DMS79 (cell line): ENCODE measurements around the gene JMJD8.
A peak's percentile ranks its signal among the peaks of the same experiment; 100 is the strongest.

ENCODE experiments used
- DNase-seq: peaks from one replicate; lab custom pipeline; 2025; lab: John Stamatoyannopoulos, UW

Gene JMJD8

DNA sequence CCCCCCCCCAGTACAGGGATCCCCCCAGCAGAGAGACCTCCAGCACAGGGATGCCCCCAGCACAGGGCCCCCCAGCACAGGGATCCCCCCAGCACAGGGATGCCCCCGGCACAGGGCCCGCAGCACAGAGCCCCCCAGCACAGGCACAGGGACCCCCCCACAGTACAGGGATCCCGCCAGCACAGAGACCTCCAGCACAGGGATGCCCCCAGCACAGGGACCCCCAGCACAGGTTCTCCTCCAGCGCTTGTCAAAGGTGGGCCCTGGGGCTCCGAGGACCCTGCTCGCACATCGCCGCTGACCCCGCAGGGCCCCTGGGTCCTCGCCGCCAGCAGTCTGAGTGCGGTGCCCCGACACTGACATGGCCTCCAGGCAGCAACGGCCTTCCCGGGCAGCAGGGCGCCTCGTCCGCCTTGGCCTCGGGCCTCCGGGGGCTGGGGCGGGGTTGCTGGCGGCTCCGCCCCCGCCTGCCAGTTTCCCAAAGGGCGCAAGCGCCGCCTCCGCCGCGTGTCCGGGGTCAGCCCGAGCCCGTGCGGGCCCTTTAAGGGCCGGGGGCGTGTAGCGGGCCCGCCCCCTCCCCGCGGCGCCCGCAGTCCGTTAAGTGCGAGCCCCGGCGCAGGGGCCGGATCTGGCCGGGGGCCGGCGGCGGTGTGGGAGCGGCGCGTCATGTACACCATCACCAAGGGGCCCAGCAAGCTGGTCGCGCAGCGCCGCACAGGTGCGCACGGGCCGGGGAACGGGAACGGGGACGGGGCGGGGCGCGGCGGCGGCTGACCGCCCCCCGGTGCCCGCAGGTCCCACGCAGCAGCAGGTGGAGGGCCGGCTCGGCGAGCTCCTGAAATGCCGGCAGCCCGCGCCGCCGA, 42.6 kb downstream of the JMJD8 start, which contains the start of gene MCRIP2:
Gene MCRIP2 (plus strand): TSS at position 503 of the 863 bp plus-strand sequence. CDS start 164 bp downstream, at position 667.
- peak; percentile 42 for DNase-seq

DNA sequence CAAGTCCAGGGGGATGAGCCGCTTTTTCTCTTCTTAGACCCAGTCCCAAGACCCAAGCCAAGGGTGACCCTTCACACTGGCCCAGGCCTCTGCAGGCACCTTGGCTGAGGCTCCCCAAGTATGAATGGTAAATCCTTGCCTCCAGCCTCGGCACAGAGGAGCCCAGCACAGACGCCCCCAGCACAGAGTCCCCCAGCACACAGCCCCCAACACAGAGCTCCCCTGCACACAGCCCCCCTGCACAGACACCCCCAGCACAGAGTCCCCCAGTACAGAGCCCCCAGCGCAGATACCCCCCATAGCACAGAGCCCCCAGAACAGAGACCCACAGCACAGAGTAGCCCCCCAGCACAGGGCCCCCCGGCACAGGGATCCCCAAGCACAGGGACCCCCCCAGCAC, 43.5 kb downstream of the JMJD8 start:
- no peak for DNase-seq

DNA sequence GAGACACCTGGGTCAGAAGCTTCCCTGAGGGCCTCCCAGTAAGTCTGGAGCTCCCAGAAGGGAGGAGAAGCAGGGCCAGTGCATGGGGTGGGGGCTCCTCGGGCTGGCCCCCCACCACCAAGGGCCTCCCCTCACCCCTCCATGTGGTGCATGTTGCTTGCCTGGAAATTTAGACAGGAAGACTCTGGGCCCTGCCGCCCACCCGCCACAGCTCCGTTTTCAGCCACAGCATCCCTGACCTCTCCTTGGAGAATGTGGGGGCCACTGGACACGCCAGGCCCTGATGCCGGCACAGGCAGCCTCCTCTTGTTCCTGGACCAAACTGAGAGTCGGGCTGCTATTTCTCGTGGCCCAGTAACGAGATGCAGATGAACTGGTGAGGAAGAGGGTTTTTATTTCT, 45.3 kb downstream of the JMJD8 start:
- DNase-seq = no peak

DNA sequence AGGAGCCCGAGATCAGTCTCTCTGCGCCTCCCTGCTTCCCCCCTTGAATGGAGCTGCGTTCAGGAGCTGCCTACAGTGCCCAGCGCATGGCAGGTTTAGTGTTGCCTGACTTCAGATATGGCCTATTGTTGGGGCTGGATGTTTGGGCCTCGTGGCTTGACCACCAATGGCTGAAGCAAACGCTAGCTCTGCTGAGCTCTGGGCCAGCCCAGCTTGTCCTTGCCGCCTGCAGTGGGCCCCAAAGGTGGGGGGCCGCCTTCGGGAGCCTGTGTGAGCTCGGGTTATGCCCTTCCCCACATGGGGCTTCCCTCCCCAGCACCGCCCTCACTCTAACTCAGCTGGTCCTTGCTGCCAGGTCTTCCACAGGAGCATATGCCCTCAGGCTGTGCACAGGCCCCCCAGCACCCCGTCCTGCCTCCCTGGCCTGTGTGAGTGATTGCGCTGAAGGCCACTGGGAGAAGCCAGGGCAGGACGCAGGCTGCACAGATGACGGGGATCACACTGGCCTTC, 46.0 kb downstream of the JMJD8 start:
- DNase-seq = no peak

DNA sequence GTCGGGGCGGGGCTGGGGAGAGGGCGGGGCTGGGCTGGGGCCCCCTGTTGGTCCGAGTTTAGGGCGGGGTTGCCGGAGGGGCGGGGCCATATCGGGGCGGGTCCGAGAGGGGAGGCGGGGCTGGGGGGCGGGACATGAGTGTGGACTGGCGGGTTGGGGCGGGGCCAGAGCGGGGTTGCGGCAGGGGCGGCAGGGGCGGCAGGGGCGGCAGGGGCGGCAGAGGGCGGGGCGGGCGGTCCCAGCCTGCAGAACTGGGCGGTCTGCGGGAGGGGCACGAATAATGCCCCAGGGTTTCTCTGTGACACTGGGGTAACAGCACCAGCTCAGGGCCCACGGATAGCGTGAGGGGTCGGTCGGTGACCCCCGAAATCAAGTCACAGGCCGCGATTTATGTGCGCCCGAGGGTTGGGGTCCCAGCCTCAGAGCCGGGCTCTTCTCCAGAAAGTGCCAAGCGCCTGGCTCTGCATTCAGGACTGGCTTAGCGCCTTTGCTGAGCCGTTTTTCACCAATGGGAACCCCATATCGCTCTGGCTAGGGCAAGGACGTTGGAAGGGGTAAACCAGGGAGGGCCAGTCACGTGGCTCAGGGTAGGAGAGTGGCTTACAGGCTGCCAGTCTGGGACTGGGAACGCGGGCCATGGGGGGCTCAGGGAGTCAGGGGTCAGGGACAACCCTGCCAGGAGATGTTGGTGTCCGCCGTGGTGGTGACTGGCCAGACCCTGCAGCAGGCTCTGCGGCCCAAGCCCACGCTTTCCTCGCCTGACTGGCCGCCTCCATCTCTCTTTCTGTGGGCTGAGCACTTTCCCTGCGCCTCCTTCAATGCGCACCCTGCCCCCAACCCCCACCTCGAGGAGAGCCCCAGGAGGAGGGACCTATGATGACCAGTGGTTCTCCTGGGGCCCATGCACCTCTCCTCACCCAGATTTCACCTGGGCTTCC, 46.8 kb downstream of the JMJD8 start:
- DNase-seq = no peak

DNA sequence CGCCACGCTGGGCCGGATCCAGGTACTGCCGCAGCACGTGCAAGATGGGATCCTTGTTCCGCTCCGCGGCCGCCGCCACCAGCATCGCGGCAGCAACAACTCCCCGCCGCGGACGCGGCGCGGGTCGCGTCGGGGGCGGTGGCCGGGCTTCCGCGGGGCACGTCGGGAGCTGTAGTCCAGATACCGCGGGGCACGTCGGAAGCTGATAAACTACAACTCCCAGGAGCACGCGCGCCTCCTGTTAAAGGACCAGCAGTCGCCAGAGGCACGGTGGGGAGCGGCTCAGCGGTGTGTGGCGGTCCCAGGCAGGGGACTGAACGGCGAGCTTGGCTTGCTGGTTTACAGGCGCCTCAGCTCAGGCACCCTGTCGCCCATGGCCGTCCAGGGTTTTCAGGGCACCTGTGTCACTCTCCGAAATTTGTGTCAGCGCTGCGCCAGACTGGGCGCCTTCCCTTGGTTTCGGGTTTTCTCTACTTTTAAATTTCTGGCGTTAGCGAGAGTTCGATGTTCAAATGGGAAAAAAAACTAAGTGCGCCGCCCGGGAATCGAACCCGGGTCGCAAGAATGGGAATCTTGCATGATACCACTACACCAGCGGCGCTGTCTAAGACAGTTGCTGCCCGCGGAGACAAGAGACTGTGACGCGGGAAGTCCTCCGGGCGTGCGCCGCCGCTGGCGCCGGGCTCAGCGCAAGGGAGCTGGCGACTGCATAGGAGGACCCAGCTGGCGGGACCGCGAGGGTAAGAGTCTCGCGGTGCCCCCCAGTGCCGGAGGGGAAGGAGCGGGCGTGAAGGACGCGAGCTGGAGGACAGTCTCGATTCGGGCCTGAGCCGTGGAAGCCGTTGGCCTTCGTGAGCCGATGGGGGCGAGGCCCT, 47.7 kb downstream of the JMJD8 start, which contains the start of gene METTL26:
Gene METTL26 (minus strand): TSS at position 100 of the 875 bp plus-strand sequence. CDS start 15 bp downstream, at position 85.
- DNase-seq = peak; percentile 84

DNA sequence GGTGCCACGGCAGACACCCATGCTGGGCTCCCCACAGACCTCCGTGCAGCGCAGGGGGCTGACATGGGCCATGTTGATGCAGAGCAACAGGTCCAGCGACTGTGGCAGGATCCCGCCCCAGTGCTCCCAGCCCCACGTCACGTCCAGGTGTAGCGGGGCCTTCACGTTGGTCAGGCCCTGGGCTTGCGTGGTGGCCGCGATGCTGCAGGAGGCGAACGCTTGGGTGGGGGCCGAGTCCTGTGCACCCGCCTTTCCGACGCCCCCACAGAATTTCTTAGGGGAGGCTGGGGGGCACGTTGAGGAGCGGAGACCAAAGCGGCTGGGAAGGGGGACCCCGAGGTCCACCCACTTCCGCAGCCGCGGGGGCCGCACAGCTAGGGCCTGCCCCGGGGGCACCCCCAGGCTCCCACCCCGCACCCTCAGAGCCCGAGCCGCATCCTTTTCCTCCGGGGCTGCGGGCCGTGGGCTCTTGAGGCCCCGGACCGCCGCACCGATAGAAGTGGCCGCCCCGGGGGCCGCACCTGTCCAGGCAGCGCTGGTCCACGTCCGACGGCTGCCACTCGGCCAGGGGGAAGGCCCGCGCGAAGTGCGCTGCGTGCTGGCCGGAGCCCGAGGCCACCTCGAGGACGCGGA, 48.4 kb downstream of the JMJD8 start:
- DNase-seq = no peak

DNA sequence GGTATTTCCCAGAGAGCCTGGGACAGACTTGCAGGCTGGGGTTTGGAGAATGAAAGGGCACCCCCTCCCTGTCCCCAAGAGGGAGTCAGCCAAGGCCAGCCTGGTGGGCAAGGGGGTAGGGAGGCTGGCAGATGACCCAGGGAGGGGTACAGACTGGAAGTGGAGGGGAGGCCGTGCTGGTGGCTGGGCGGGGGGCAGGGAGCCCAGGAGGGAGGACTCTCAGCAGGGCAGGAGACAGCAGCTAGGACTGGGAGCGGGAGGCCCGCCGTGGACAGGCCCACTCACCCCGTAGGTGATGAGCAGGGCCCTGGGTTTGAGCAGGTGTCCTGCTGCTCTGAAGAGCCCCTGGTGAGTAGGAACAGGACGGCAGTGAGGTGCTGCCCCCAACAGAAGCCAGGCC, 49.1 kb downstream of the JMJD8 start:
- no peak for DNase-seq

DNA sequence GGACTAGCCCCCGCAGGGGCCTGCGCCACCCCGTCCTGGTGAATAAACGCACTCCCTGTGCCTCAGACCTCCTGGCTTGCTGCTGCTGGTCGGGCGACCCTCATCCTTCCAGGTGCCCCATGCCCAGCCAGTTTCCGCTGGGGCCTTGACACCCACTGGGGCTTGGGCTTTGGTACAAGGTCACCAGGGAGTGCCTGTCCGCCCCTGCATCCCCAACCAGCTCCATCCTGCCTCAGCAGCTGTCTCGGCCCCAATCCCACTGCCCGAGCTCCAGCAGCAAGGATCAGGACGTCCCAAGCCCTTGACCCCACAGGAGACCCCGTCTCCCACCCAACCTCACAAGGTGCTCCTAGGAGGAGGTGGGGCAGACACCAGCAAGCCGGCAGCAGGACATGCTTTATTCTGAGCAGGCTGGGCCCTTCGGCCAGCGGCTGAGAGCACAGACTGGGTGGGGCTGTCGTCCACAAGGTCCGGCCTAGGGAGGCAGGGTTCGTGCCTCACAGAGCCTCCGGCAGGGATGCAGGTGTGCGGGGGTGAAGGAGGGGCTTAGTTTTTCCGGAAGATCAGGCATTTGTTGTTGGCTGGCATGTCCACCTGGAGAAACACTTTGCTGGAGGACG, 50.0 kb downstream of the JMJD8 start:
- DNase-seq = no peak

DNA sequence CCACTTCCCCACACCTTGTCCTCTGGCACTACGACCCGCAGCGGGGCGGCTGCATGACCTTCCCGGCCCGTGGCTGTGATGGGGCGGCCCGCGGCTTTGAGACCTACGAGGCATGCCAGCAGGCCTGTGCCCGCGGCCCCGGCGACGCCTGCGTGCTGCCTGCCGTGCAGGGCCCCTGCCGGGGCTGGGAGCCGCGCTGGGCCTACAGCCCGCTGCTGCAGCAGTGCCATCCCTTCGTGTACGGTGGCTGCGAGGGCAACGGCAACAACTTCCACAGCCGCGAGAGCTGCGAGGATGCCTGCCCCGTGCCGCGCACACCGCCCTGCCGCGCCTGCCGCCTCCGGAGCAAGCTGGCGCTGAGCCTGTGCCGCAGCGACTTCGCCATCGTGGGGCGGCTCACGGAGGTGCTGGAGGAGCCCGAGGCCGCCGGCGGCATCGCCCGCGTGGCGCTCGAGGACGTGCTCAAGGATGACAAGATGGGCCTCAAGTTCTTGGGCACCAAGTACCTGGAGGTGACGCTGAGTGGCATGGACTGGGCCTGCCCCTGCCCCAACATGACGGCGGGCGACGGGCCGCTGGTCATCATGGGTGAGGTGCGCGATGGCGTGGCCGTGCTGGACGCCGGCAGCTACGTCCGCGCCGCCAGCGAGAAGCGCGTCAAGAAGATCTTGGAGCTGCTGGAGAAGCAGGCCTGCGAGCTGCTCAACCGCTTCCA, 50.6 kb downstream of the JMJD8 start:
- DNase-seq = no peak

DNA sequence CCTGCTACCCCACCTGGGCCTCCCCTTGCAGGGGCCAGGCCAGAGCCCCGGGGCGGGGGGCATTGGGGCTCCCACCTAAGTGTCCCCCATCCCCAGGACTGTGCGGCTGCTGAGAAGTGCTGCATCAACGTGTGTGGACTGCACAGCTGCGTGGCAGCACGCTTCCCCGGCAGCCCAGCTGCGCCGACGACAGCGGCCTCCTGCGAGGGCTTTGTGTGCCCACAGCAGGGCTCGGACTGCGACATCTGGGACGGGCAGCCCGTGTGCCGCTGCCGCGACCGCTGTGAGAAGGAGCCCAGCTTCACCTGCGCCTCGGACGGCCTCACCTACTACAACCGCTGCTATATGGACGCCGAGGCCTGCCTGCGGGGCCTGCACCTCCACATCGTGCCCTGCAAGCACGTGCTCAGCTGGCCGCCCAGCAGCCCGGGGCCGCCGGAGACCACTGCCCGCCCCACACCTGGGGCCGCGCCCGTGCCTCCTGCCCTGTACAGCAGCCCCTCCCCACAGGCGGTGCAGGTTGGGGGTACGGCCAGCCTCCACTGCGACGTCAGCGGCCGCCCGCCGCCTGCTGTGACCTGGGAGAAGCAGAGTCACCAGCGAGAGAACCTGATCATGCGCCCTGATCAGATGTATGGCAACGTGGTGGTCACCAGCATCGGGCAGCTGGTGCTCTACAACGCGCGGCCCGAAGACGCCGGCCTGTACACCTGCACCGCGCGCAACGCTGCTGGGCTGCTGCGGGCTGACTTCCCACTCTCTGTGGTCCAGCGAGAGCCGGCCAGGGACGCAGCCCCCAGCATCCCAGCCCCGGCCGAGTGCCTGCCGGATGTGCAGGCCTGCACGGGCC, 51.4 kb downstream of the JMJD8 start:
- DNase-seq = no peak

DNA sequence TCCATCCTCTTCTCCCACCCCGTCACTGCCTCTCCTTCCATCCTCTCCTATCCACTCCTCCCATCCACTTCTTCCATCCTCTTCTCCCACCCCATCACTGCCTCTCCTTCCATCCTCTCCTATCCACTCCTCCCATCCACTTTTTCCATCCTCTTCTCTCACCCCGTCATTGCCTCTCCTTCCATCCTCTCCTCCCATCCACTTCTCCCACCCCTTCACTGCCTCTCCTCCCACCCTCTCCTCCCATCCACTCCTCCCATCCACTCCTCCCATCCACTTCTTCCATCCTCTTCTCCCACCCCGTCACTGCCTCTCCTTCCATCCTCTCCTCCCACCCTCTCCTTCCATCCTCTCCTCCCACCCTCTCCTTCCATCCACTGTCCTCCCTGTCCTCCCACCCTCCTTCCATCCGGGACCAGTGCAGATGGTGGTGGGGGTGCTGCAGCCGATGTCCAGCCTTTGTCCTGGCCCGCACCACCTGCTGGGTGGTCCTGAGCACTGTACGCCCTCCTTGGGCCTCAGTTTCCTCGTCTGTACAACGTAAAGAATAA, 52.3 kb downstream of the JMJD8 start:
- DNase-seq = no peak
